ENCODE measurements around the gene RNMT. TPM values are rescaled to one million over a fixed set of nuclear protein-coding genes. Genes with fewer than 3 reads are reported as not detected.

RNMT gene
- total RNA-seq, 4 donors from 2014 or later = 13.8 to 25.3 (median 23.0) TPM

GRCh38 chr18:13710414-13710831, 16.1 kb upstream of the RNMT start:
- Histone ChIP-seq H3K4me1 (peaks cover 0 to 4% (median 0%) of the 10 kb centered on the region in 4 donors), H3K27ac (no peak overlapping the region), H3K4me3 (no peak overlapping the region), H3K9me3 (no peaks in the 10 kb centered on the region), H3K36me3 (peaks cover 0 to 4% (median 0%) of the 10 kb centered on the region in 3 donors), H3K27me3 (no peaks in the 10 kb centered on the region)
- DNase-seq (ENCODE audit: low spot score in 2 of 2) = no peak
- WGBS, 2 donors = 79 to 87% methylated on average over 6 of the region's 6 CpGs
- TF ChIP-seq POLR2A (IDR thresholded peaks at IDR 0.05) = no peak

- TF ChIP-seq CTCF (IDR thresholded peaks at IDR 0.05) = no peak
- TF ChIP-seq POLR2A (IDR thresholded peaks at IDR 0.05) = no peak
- no peak for TF ChIP-seq EP300 (IDR thresholded peaks at IDR 0.05)
- WGBS, 2 donors = 83 to 86% methylated on average over 8 of the region's 8 CpGs
- H3K4me3 ChIP-seq = no peak overlapping the region
Measured at GRCh38 chr18:13712400-13713131, 13.9 kb upstream of the RNMT start.

GRCh38 chr18:13713455-13714055, 12.9 kb upstream of the RNMT start:
- TF ChIP-seq CTCF (IDR thresholded peaks at IDR 0.05) (no peak), POLR2A (IDR thresholded peaks at IDR 0.05) (no peak), EP300 (IDR thresholded peaks at IDR 0.05) (no peak)
- 73 to 74% methylated on average over 8 of the region's 8 CpGs for WGBS, 2 donors
- no peak for DNase-seq (ENCODE audit: low spot score in 2 of 2)

More at GRCh38 chr18:13712400-13713131, 13.9 kb upstream of the RNMT start:
- H3K36me3 ChIP-seq = no peaks in the 10 kb centered on the region
- peaks cover 0 to 4% (median 0%) of the 10 kb centered on the region in 4 donors for H3K4me1 ChIP-seq
- no peaks in the 10 kb centered on the region for H3K9me3 ChIP-seq
- no peaks in the 10 kb centered on the region for H3K27me3 ChIP-seq
- no peak overlapping the region for H3K27ac ChIP-seq
- DNase-seq (ENCODE audit: low spot score in 2 of 2) = no peak

GRCh38 chr18:13715330-13715729, 11.1 kb upstream of the RNMT start:
- TF ChIP-seq CTCF (IDR thresholded peaks at IDR 0.05) (no peak), EP300 (IDR thresholded peaks at IDR 0.05) (no peak), POLR2A (IDR thresholded peaks at IDR 0.05) (no peak)
- no peak for DNase-seq (ENCODE audit: low spot score in 2 of 2)
- H3K4me3 ChIP-seq = no peak overlapping the region
- H3K9me3 ChIP-seq = no peaks in the 10 kb centered on the region
- no peaks in the 10 kb centered on the region for H3K36me3 ChIP-seq
- 88 to 91% methylated on average over 2 of the region's 2 CpGs for WGBS, 2 donors
- H3K27ac ChIP-seq = no peak overlapping the region
- H3K27me3 ChIP-seq = no peaks in the 10 kb centered on the region
- H3K4me1 ChIP-seq = peaks cover 0 to 4% (median 0%) of the 10 kb centered on the region in 4 donors

More at GRCh38 chr18:13713455-13714055, 12.9 kb upstream of the RNMT start:
- no peak overlapping the region for H3K27ac ChIP-seq
- H3K4me1 ChIP-seq = peaks cover 0 to 4% (median 0%) of the 10 kb centered on the region in 4 donors
- H3K9me3 ChIP-seq = no peaks in the 10 kb centered on the region
- H3K36me3 ChIP-seq = no peaks in the 10 kb centered on the region
- no peak overlapping the region for H3K4me3 ChIP-seq
- no peaks in the 10 kb centered on the region for H3K27me3 ChIP-seq

GRCh38 chr18:13716916-13717315, 9.6 kb upstream of the RNMT start:
- 93 to 96% methylated on average over 4 of the region's 4 CpGs for WGBS, 2 donors
- Histone ChIP-seq H3K36me3 (peaks cover 0 to 5% (median 0%) of the 10 kb centered on the region in 3 donors), H3K4me1 (peaks cover 0 to 4% (median 0%) of the 10 kb centered on the region in 4 donors), H3K27ac (no peak overlapping the region), H3K27me3 (no peaks in the 10 kb centered on the region), H3K9me3 (no peaks in the 10 kb centered on the region), H3K4me3 (no peak overlapping the region)
- no peak for DNase-seq (ENCODE audit: low spot score in 2 of 2)
- TF ChIP-seq CTCF (IDR thresholded peaks at IDR 0.05) (no peak), POLR2A (IDR thresholded peaks at IDR 0.05) (no peak), EP300 (IDR thresholded peaks at IDR 0.05) (no peak)
